K562 (cell line): ENCODE data around the gene EPB41L2. TPM values are rescaled to one million over a fixed set of nuclear protein-coding genes. Genes with fewer than 3 reads are reported as not detected.
A peak's percentile ranks its signal among the peaks of the same experiment; 100 is the strongest.

Experiments
- ARNT ChIP-seq, 2 experiments: fragments of 450-650 bp; IDR thresholded peaks; 2 replicates each; pipeline ENCODE4 v1.6.1; 2016; ENCODE audit warnings: mild to moderate bottlenecking in 1 of 2
- CTCFL ChIP-seq: IDR thresholded peaks from 2 replicates; pipeline ENCODE4 v1.6.1; 2011; ENCODE audit warnings: borderline replicate concordance, low read depth, mild to moderate bottlenecking, moderate library complexity, low read length; ENCODE audit not compliant: insufficient read depth, poor library complexity, severe bottlenecking
- MAFK ChIP-seq: IDR thresholded peaks from 2 replicates; pipeline ENCODE4 v1.6.1; 2011; ENCODE audit warnings: low read length, improper control_type of control experiment
- NBN ChIP-seq: fragments of 450-650 bp; IDR thresholded peaks from 2 replicates; pipeline ENCODE4 v1.6.1; 2016; ENCODE audit warnings: low read depth, mild to moderate bottlenecking
- RBM34 ChIP-seq: fragments of 200-400 bp; formaldehyde crosslinking; IDR thresholded peaks from 2 replicates; pipeline ENCODE4 v1.6.1; 2018; ENCODE audit warnings: low read length, borderline replicate concordance; ENCODE audit not compliant: insufficient read depth
- STAT6 ChIP-seq: sonication (generic); formaldehyde crosslinking; IDR thresholded peaks from 2 replicates; pipeline ENCODE4 v1.8.1; 2023; ENCODE audit warnings: mild to moderate bottlenecking, missing genetic modification reagents
- TOE1 ChIP-seq, 2 experiments: fragments of 450-650 bp in 1 of 2; sonication (generic) in 1 of 2; formaldehyde crosslinking in 1 of 2; IDR thresholded peaks; 2 replicates each; pipeline versions ENCODE4 v1.7.1 to v1.8.0; 2016 to 2022; ENCODE audit warnings: borderline replicate concordance in 2 of 2, mild to moderate bottlenecking in 2 of 2, antibody characterized with exemption in 1 of 2, inconsistent platforms in 1 of 2, low read depth in 1 of 2, missing genetic modification reagents in 1 of 2, moderate library complexity in 1 of 2
- ZBTB17 ChIP-seq: fragments of 450-650 bp; formaldehyde crosslinking; IDR thresholded peaks from 2 replicates; pipeline ENCODE4 v1.4.0; 2020; ENCODE audit warnings: mild to moderate bottlenecking
- ZNF41 ChIP-seq: fragments of 250-450 bp; sonication (Bioruptor Pico); conservative IDR thresholded peaks from 2 replicates; pipeline ENCODE4 v1.4.0; 2020; ENCODE audit warnings: mild to moderate bottlenecking
- ZNF444 ChIP-seq: fragments of 250-450 bp; sonication (Bioruptor Pico); IDR thresholded peaks from 2 replicates; pipeline ENCODE4 v1.4.0; 2020; ENCODE audit warnings: mild to moderate bottlenecking, moderate library complexity
- ZNF699 ChIP-seq: fragments of 250-450 bp; sonication (Bioruptor Pico); IDR thresholded peaks from 2 replicates; pipeline ENCODE4 v1.8.0; 2021; ENCODE audit warnings: mild to moderate bottlenecking, moderate library complexity; ENCODE audit not compliant: insufficient replicate concordance
- polyA plus RNA-seq, 8 experiments: library from polyadenylated mRNA; depleted of rRNA in 4 of 8; stranded (reverse) in 5 of 8; unstranded in 3 of 8; fragments of >200 nt; fragmentation: Nextera tagmentation in 2 of 8; fragmentation: Illumina TruSeq in 1 of 8; extraction: Ambion mirVana in 2 of 8; extraction: Trizol in 1 of 8; gene quantifications; 2 replicates each; pipeline versions ENCODE4 v1.2.1 to v1.2.3, GENCODE V29; 2011 to 2014; ENCODE audit warnings: inconsistent platforms in 1 of 8, missing spikeins in 1 of 8
- total RNA-seq, 7 experiments: library from RNA; depleted of rRNA in 6 of 7; stranded (reverse); fragments of >200 nt in 6 of 7; fragmentation: Illumina TruSeq in 2 of 7; extraction: Trizol in 2 of 7; gene quantifications; 2 replicates each; pipeline versions ENCODE4 v1.2.1 to v1.2.3, GENCODE V29; 2011 to 2021; ENCODE audit warnings: low replicate concordance in 1 of 7
- TF ChIP-seq, protein P1 (sequence below): fragments of 450-650 bp; formaldehyde crosslinking; conservative IDR thresholded peaks from 2 replicates; pipeline ENCODE4 v1.4.0; 2022; ENCODE audit warnings: mild to moderate bottlenecking, missing genetic modification characterization

The EPB41L2 gene
- total and polyA plus RNA-seq, 9 of the 15 experiments (the other 6 are each of a cell fraction or from before 2014, with no cell fraction given): 5.1 to 53.6 (median 25.0) TPM

- no peak for TF ChIP-seq TOE1 (IDR thresholded peaks at IDR 0.05; ENCODE audit: borderline replicate concordance)
- no peak for TF ChIP-seq TOE1 (CRISPR knock-in tag; IDR thresholded peaks at IDR 0.05; ENCODE audit: borderline replicate concordance, low read depth)
- no peak for TF ChIP-seq ARNT (IDR thresholded peaks at IDR 0.05)
- peak; percentile 92 for TF ChIP-seq MAFK
- no peak for TF ChIP-seq ZNF699 (CRISPR knock-in tag)
- no peak for TF ChIP-seq CTCFL
- no peak for TF ChIP-seq NBN
- no peak for TF ChIP-seq RBM34
- TF ChIP-seq STAT6 (CRISPR knock-in tag): no peak
- TF ChIP-seq, protein P1, sequence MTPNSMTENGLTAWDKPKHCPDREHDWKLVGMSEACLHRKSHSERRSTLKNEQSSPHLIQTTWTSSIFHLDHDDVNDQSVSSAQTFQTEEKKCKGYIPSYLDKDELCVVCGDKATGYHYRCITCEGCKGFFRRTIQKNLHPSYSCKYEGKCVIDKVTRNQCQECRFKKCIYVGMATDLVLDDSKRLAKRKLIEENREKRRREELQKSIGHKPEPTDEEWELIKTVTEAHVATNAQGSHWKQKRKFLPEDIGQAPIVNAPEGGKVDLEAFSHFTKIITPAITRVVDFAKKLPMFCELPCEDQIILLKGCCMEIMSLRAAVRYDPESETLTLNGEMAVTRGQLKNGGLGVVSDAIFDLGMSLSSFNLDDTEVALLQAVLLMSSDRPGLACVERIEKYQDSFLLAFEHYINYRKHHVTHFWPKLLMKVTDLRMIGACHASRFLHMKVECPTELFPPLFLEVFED (CRISPR knock-in tag): no peak
- TF ChIP-seq ZBTB17 (CRISPR knock-in tag): no peak
- no peak for TF ChIP-seq ZNF444 (CRISPR knock-in tag)
- TF ChIP-seq ZNF41 (CRISPR knock-in tag): no peak
Measured at GRCh38 chr6:130980310-130981032, 82.6 kb downstream of the EPB41L2 start (continued).
